HepG2 (cell line): ENCODE measurements around the gene ABCB6. TPM values are rescaled to one million over a fixed set of nuclear protein-coding genes. Genes with fewer than 3 reads are reported as not detected.
A peak's percentile ranks its signal among the peaks of the same experiment; 100 is the strongest.

Experiments used
- CC2D1A ChIP-seq: sonication (generic); formaldehyde crosslinking; IDR thresholded peaks from 2 replicates; pipeline ENCODE4 v1.8.1; 2023; ENCODE audit warnings: mild to moderate bottlenecking, missing genetic modification reagents
- EED ChIP-seq: sonication (generic); formaldehyde crosslinking; IDR thresholded peaks from 2 replicates; pipeline ENCODE4 v1.5.0; 2020; ENCODE audit warnings: mild to moderate bottlenecking, missing genetic modification reagents
- FOXJ3 ChIP-seq: sonication (generic); formaldehyde crosslinking; IDR thresholded peaks from 2 replicates; pipeline ENCODE4 v1.4.0; 2020; ENCODE audit warnings: missing genetic modification reagents, mild to moderate bottlenecking, borderline replicate concordance
- SMARCC2 ChIP-seq: fragments of 450-650 bp; IDR thresholded peaks from 2 replicates; pipeline ENCODE4 v1.6.1; 2017; ENCODE audit warnings: antibody characterized with exemption, mild to moderate bottlenecking
- ZBTB1 ChIP-seq: sonication (generic); formaldehyde crosslinking; IDR thresholded peaks from 2 replicates; pipeline ENCODE4 v1.4.0; 2020; ENCODE audit warnings: missing genetic modification reagents, borderline replicate concordance
- ZNF382 ChIP-seq: sonication (generic); formaldehyde crosslinking; IDR thresholded peaks from 2 replicates; pipeline ENCODE4 v1.5.0; 2020; ENCODE audit warnings: missing genetic modification reagents, mild to moderate bottlenecking, borderline replicate concordance
- ZNF768 ChIP-seq: sonication (generic); formaldehyde crosslinking; IDR thresholded peaks from 2 replicates; pipeline ENCODE4 v1.4.0; 2020; ENCODE audit warnings: missing genetic modification reagents
- ZSCAN12 ChIP-seq: sonication (generic); formaldehyde crosslinking; IDR thresholded peaks from 2 replicates; pipeline ENCODE4 v1.9.0; 2021; ENCODE audit warnings: mild to moderate bottlenecking, missing genetic modification reagents
- polyA plus RNA-seq, 8 experiments: library from polyadenylated mRNA; depleted of rRNA in 3 of 8; stranded (reverse) in 7 of 8; unstranded in 1 of 8; fragments of >200 nt; fragmentation: Illumina TruSeq in 4 of 8; extraction: Trizol in 4 of 8; gene quantifications; 2 replicates each; pipeline versions ENCODE4 v1.2.1 to v1.2.3, GENCODE V29; 2011 to 2016; ENCODE audit warnings: low read depth in 4 of 8, missing spikeins in 1 of 8, mixed read lengths in 1 of 8; ENCODE audit not compliant: insufficient read depth in 1 of 8
- total RNA-seq, 5 experiments: library from RNA; depleted of rRNA; stranded (reverse); fragments of >200 nt; fragmentation: Illumina TruSeq; extraction: Trizol; gene quantifications; 2 replicates each; pipeline ENCODE4 v1.2.3, GENCODE V29; 2016; ENCODE audit warnings: low read depth in 1 of 5
- TF ChIP-seq, protein P1 (sequence below): sonication (generic); formaldehyde crosslinking; IDR thresholded peaks from 2 replicates; pipeline ENCODE4 v1.4.0; 2020; ENCODE audit warnings: mild to moderate bottlenecking, missing genetic modification reagents
- TF ChIP-seq, protein P2 (sequence below): IDR thresholded peaks from 2 replicates; pipeline ENCODE4 v1.6.1; 2016
- TF ChIP-seq, protein P3 (sequence below): sonication (generic); formaldehyde crosslinking; conservative IDR thresholded peaks from 2 replicates; pipeline ENCODE4 v1.4.0; 2020; ENCODE audit warnings: missing genetic modification reagents
- TF ChIP-seq, protein P4 (sequence below): conservative IDR thresholded peaks from 2 replicates; pipeline ENCODE4 v1.6.1; 2018; ENCODE audit warnings: missing genetic modification reagents
- TF ChIP-seq, protein P5 (sequence below): IDR thresholded peaks from 2 replicates; pipeline ENCODE4 v1.6.1; 2016; ENCODE audit warnings: missing biosample characterization, missing genetic modification reagents, low read depth

Gene ABCB6
- total and polyA plus RNA-seq, 2 of the 13 experiments (the other 11 are each of a cell fraction or from before 2014, with no cell fraction given) = 91.1 to 137 TPM

DNA sequence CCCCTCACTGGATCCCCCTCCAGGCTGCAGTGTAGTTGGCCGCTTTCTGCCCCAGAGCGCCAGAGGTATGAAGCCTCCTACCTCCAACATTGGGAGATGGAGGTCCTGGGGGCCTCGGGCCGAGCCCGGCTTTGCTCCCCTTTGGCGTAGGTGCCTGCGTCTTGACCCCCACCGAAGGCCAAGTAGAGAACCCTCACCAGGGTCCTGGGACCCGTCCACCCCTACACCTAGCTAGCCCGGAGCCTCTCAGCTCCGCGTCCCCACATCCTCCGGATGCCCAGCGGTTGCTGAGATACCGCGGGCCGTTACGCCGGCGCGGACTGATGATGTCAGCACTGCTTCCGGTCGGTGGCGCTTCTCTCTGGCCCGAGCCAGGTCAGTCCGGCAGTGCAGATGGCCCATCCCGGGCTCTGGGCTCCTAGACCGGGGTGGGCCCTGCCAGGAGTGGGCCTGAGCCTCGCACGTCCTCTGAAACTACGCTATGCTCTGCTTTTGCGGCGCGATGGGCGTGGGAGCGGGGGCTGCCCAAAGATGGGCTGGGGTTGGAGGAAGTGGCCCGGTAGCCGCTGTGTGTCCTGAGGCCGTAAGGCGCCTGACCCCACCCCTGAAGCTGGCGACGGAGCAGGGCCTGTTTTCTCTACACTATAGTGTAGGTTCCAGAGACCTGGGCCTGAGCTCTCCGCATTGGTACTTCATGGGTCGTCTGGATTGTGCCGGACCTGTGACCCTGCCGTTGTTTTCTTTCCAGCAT, 26.6 kb upstream of the ABCB6 start, which contains the start of the genes GLB1L and STK16 (continued):
- TF ChIP-seq, protein P1, sequence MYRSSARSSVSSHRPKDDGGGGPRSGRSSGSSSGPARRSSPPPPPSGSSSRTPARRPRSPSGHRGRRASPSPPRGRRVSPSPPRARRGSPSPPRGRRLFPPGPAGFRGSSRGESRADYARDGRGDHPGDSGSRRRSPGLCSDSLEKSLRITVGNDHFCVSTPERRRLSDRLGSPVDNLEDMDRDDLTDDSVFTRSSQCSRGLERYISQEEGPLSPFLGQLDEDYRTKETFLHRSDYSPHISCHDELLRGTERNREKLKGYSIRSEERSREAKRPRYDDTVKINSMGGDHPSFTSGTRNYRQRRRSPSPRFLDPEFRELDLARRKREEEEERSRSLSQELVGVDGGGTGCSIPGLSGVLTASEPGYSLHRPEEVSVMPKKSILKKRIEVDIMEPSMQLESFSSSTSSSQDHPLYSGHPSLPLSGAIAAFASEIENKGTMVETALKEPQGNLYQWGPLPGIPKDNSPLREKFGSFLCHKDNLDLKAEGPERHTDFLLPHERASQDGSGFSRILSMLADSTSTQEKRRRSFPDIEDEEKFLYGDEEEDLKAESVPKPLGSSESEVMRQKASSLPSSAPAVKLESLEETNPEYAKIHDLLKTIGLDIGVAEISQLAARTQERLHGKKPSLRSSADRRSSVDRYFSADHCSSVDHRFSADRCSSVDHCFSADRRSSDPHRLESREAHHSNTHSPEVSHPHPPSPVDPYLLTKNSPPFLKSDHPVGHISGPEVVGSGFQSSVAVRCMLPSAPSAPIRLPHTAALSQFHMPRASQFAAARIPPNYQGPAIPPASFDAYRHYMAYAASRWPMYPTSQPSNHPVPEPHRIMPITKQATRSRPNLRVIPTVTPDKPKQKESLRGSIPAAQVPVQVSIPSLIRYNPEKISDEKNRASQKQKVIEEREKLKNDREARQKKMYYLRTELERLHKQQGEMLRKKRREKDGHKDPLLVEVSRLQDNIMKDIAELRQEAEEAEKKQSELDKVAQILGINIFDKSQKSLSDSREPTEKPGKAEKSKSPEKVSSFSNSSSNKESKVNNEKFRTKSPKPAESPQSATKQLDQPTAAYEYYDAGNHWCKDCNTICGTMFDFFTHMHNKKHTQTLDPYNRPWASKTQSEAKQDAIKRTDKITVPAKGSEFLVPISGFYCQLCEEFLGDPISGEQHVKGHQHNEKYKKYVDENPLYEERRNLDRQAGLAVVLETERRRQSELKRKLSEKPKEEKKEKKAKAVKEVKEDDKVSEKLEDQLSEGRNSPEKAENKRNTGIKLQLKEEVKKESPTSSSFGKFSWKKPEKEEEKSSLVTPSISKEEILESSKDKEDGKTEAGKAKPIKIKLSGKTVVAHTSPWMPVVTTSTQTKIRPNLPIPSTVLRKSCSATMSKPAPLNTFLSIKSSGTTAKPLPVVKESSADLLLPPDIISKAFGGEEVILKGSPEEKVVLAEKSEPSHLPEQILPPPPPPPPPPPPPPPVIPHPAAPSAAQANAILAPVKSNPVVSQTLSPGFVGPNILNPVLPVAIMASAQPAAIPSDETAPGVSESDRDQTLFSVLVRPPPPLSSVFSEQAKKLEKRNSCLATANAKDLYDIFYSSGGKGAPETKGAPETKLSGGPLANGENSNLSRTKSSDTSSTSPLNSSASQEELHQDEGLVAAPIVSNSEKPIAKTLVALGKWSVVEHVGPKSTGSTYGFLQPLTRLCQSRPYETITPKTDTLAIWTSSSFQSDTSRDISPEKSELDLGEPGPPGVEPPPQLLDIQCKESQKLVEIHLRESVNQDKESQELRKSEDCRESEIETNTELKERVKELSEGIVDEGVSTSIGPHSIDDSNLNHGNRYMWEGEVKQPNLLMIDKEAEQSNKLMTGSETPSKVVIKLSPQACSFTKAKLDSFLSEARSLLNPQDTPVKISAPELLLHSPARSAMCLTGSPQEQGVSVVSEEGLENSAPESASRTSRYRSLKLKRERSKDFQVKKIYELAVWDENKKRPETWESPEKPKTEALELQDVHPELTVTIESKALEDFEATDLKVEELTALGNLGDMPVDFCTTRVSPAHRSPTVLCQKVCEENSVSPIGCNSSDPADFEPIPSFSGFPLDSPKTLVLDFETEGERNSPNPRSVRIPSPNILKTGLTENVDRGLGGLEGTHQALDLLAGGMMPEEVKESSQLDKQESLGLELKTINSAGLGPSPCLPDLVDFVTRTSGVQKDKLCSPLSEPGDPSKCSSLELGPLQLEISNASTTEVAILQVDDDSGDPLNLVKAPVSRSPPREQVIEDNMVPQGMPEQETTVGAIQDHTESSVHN (CRISPR knock-in tag) = peak; percentile 95
- TF ChIP-seq EED (CRISPR knock-in tag) = peak; percentile 96
- TF ChIP-seq ZBTB1 (CRISPR knock-in tag) = no peak
- TF ChIP-seq, protein P2, sequence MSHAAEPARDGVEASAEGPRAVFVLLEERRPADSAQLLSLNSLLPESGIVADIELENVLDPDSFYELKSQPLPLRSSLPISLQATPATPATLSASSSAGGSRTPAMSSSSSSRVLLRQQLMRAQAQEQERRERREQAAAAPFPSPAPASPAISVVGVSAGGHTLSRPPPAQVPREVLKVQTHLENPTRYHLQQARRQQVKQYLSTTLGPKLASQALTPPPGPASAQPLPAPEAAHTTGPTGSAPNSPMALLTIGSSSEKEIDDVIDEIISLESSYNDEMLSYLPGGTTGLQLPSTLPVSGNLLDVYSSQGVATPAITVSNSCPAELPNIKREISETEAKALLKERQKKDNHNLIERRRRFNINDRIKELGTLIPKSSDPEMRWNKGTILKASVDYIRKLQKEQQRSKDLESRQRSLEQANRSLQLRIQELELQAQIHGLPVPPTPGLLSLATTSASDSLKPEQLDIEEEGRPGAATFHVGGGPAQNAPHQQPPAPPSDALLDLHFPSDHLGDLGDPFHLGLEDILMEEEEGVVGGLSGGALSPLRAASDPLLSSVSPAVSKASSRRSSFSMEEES (CRISPR knock-in tag) = peak; percentile 63
- TF ChIP-seq ZSCAN12 = no peak
- TF ChIP-seq ZNF382 (CRISPR knock-in tag) = no peak
- TF ChIP-seq, protein P3, sequence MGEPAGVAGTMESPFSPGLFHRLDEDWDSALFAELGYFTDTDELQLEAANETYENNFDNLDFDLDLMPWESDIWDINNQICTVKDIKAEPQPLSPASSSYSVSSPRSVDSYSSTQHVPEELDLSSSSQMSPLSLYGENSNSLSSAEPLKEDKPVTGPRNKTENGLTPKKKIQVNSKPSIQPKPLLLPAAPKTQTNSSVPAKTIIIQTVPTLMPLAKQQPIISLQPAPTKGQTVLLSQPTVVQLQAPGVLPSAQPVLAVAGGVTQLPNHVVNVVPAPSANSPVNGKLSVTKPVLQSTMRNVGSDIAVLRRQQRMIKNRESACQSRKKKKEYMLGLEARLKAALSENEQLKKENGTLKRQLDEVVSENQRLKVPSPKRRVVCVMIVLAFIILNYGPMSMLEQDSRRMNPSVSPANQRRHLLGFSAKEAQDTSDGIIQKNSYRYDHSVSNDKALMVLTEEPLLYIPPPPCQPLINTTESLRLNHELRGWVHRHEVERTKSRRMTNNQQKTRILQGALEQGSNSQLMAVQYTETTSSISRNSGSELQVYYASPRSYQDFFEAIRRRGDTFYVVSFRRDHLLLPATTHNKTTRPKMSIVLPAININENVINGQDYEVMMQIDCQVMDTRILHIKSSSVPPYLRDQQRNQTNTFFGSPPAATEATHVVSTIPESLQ (CRISPR knock-in tag) = 0 out of 2 replicates have a peak, but pooled peaks have one; percentile 61
- TF ChIP-seq CC2D1A (CRISPR knock-in tag) = peak; percentile 98; the same call in 1 of the 2 replicates
- TF ChIP-seq, protein P4, sequence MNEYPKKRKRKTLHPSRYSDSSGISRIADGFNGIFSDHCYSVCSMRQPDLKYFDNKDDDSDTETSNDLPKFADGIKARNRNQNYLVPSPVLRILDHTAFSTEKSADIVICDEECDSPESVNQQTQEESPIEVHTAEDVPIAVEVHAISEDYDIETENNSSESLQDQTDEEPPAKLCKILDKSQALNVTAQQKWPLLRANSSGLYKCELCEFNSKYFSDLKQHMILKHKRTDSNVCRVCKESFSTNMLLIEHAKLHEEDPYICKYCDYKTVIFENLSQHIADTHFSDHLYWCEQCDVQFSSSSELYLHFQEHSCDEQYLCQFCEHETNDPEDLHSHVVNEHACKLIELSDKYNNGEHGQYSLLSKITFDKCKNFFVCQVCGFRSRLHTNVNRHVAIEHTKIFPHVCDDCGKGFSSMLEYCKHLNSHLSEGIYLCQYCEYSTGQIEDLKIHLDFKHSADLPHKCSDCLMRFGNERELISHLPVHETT (CRISPR knock-in tag) = peak; percentile 90
- peak; percentile 82; the same call in 1 of the 2 replicates for TF ChIP-seq FOXJ3 (CRISPR knock-in tag)
- TF ChIP-seq, protein P5, sequence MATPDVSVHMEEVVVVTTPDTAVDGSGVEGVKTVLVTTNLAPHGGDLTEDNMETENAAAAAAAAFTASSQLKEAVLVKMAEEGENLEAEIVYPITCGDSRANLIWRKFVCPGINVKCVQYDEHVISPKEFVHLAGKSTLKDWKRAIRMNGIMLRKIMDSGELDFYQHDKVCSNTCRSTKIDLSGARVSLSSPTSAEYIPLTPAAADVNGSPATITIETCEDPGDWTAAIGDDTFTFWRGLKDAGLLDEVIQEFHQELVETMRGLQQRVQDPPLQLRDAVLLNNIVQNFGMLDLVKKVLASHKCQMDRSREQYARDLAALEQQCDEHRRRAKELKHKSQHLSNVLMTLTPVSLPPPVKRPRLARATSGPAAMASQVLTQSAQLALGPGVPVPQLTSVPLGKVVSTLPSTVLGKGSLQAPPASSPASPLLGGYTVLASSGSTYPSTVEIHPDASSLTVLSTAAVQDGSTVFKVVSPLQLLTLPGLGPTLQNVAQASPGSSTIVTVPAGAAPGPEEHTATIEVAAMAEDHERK = peak; percentile 75
- peak; percentile 91; the same call in 1 of the 2 replicates for TF ChIP-seq ZNF768 (CRISPR knock-in tag)
- no peak for TF ChIP-seq SMARCC2
